Measurements from ENCODE around the gene CCL3.
"Not testable (repeated sequence)": the region's sequence is repeated elsewhere in the genome, so short reads cannot be mapped to it uniquely, and the experiment has no call there.

DNA sequence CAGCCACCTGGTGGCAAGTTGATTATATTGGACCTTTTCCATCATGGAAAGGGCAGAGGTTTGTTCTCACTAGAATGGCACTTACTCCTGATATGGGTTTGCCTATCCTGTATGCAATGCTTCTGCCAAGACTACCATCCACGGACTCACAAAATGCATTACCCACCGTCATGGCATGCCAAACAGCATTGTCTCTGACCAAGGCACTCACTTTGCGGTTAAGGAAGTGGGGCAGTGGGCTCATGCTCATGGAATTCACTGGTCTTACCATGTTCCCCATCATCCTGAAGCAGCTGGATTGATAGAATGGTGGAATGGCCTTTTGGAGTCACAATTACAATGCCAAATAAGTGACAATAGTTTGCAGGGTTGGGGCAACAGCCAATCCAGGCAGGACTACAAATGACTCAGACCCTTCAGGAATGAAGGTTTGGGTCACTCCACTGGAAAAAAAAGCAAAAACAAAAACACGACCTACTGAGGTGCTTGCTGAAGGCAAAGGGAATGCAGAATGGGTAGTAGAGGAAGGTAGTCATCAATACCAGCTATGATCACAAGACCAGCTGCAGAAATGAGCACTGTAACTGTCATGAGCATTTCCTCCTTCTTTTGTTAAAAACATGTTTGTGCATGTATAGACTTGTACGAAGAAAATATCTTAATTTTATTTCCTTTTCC, 25.2 kb upstream of the CCL3 start:
- not testable (repeated sequence) for TF ChIP-seq EZH2 (IDR thresholded peaks at IDR 0.05; ENCODE audit: low read length)
- TF ChIP-seq, protein P1, sequence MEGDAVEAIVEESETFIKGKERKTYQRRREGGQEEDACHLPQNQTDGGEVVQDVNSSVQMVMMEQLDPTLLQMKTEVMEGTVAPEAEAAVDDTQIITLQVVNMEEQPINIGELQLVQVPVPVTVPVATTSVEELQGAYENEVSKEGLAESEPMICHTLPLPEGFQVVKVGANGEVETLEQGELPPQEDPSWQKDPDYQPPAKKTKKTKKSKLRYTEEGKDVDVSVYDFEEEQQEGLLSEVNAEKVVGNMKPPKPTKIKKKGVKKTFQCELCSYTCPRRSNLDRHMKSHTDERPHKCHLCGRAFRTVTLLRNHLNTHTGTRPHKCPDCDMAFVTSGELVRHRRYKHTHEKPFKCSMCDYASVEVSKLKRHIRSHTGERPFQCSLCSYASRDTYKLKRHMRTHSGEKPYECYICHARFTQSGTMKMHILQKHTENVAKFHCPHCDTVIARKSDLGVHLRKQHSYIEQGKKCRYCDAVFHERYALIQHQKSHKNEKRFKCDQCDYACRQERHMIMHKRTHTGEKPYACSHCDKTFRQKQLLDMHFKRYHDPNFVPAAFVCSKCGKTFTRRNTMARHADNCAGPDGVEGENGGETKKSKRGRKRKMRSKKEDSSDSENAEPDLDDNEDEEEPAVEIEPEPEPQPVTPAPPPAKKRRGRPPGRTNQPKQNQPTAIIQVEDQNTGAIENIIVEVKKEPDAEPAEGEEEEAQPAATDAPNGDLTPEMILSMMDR (optimal IDR thresholded peaks at IDR 0.05 in 1 of 3, IDR thresholded peaks at IDR 0.05 in 1 of 3, conservative IDR thresholded peaks at IDR 0.05 in 1 of 3; ENCODE audit: extremely low read depth in 1 of 3, insufficient read depth in 2 of 3, low read length in 3 of 3): not testable (repeated sequence)

Measured in keratinocyte (primary cell).